ENCODE results near the gene FGGY.
"Not testable (repeated sequence)": the region's sequence is repeated elsewhere in the genome, so short reads cannot be mapped to it uniquely, and the experiment has no call there.

FGGY gene

GRCh38 chr1:59296358-59297256 is at the start of gene FGGY:
Gene FGGY (plus strand): TSS chr1:59297094. CDS start chr1:59321550, 24,456 bp downstream.
- peak; percentile 87 for DNase-seq

- DNase-seq: no peak
Observed at GRCh38 chr1:59248758-59249157, 48.1 kb upstream of the FGGY start.

- no peak for DNase-seq
Observed at GRCh38 chr1:59249396-59250137, 47.3 kb upstream of the FGGY start.

GRCh38 chr1:59251061-59251460 is 45.8 kb upstream of the FGGY start:
- not testable (repeated sequence) for DNase-seq

GRCh38 chr1:59256429-59256828 is 40.5 kb upstream of the FGGY start:
- not testable (repeated sequence) for DNase-seq

GRCh38 chr1:59258412-59259032 is 38.4 kb upstream of the FGGY start:
- no peak for DNase-seq

GRCh38 chr1:59261537-59261936 is 35.4 kb upstream of the FGGY start:
- no peak for DNase-seq

GRCh38 chr1:59262631-59263030 is 34.3 kb upstream of the FGGY start:
- no peak for DNase-seq

GRCh38 chr1:59263111-59263510 is 33.8 kb upstream of the FGGY start:
- DNase-seq: no peak

GRCh38 chr1:59265622-59266021 is 31.3 kb upstream of the FGGY start:
- DNase-seq: no peak

- DNase-seq: no peak
Observed at GRCh38 chr1:59266180-59266926, 30.5 kb upstream of the FGGY start.

- DNase-seq: no peak
Observed at GRCh38 chr1:59266927-59267293, 30.0 kb upstream of the FGGY start.

- no peak for DNase-seq
Observed at GRCh38 chr1:59268406-59268805, 28.5 kb upstream of the FGGY start.

- DNase-seq: no peak
Observed at GRCh38 chr1:59271561-59272260, 25.2 kb upstream of the FGGY start.

- DNase-seq: no peak
Observed at GRCh38 chr1:59272507-59272906, 24.4 kb upstream of the FGGY start.

- DNase-seq: no peak
Observed at GRCh38 chr1:59276439-59276851, 20.4 kb upstream of the FGGY start.

GRCh38 chr1:59278780-59279354 is 18.0 kb upstream of the FGGY start:
- no peak for DNase-seq

- no peak for DNase-seq
Observed at GRCh38 chr1:59279645-59280044, 17.2 kb upstream of the FGGY start.

- no peak for DNase-seq
Observed at GRCh38 chr1:59282951-59283350, 13.9 kb upstream of the FGGY start.

GRCh38 chr1:59285691-59286090 is 11.2 kb upstream of the FGGY start:
- DNase-seq: no peak

GRCh38 chr1:59288046-59288445 is 8.8 kb upstream of the FGGY start:
- no peak for DNase-seq

- DNase-seq: no peak
Observed at GRCh38 chr1:59289570-59289969, 7.3 kb upstream of the FGGY start.

Measured in activated CD4-positive, alpha-beta T cell treated with anti-CD3 and anti-CD28 coated beads for 48 hours (primary cell).